Loucy (cell line): ENCODE results near the gene S1PR5.

Source experiments
- CTCF ChIP-seq: fragments of 200-600 bp; sonication (generic); conservative IDR thresholded peaks from 2 replicates; pipeline ENCODE4 v1.5.1; 2014; ENCODE audit warnings: mild to moderate bottlenecking, antibody characterized with exemption, low read length
- EZH2phosphoT487 ChIP-seq: fragments of 200-600 bp; IDR thresholded peaks from 2 replicates; pipeline ENCODE4 v1.6.1; 2018; ENCODE audit warnings: antibody characterized with exemption, mild to moderate bottlenecking, moderate library complexity, borderline replicate concordance

GRCh38 chr19:10519421-10519820 lies 2.2 kb upstream of the S1PR5 start:
- TF ChIP-seq CTCF (no peak), EZH2phosphoT487 (no peak)
